Esophagus squamous epithelium (tissue), 5 donors: ENCODE data around the gene MCOLN1. TPM values are rescaled to one million over a fixed set of nuclear protein-coding genes. Genes with fewer than 3 reads are reported as not detected.

Source experiments
- DNase-seq: peaks from one replicate; lab custom pipeline; 2025; lab: John Stamatoyannopoulos, UW
- H3K27ac ChIP-seq, 4 donors: fragments of 200-600 bp; sonication (generic); one replicate each; pipeline ENCODE4 v1.5.1; 2016 to 2019; ENCODE audit warnings: mild to moderate bottlenecking in 1 of 4
- H3K27me3 ChIP-seq, 4 donors: fragments of 200-600 bp; sonication (generic); 1 replicate in 3 of 4; 2 replicates in 1 of 4; pipeline versions ENCODE4 v1.5.1 to v1.6.0; 2017 to 2021; ENCODE audit warnings: antibody characterized with exemption in 1 of 4
- H3K36me3 ChIP-seq, 3 donors: fragments of 200-600 bp; sonication (generic); one replicate each; pipeline ENCODE4 v1.5.1; 2016 to 2019
- H3K4me1 ChIP-seq, 3 donors: fragments of 200-600 bp; sonication (generic); one replicate each; pipeline ENCODE4 v1.5.1; 2017 to 2019
- H3K4me3 ChIP-seq, 4 donors: fragments of 200-600 bp; sonication (generic); 1 replicate in 3 of 4; 2 replicates in 1 of 4; pipeline ENCODE4 v1.5.1; 2016 to 2019; ENCODE audit warnings: mild to moderate bottlenecking in 2 of 4, moderate library complexity in 1 of 4
- H3K9me3 ChIP-seq, 3 donors: fragments of 200-600 bp; sonication (generic); one replicate each; pipeline ENCODE4 v1.5.1; 2016 to 2019
- CTCF ChIP-seq, 6 experiments: fragments of 450-650 bp in 4 of 6; fragments of 200-600 bp in 2 of 6; sonication (generic) in 2 of 6; IDR thresholded peaks; one replicate each; pipeline ENCODE4 v1.5.1; 2016 to 2019; ENCODE audit warnings: antibody characterized with exemption in 6 of 6, mild to moderate bottlenecking in 4 of 6, moderate library complexity in 4 of 6
- POLR2A ChIP-seq, 4 donors: fragments of 450-650 bp; IDR thresholded peaks; one replicate each; pipeline ENCODE4 v1.6.1; 2017; ENCODE audit warnings: antibody characterized with exemption in 4 of 4, mild to moderate bottlenecking in 4 of 4, moderate library complexity in 3 of 4
- WGBS, 2 donors: methylation state at CpG; one replicate each; pipeline ENCODE4 v1.1.5; 2018; 5-methylcytosine and 5-hydroxymethylcytosine counted together
- intact Hi-C: fragments of 100-400 bp; cut with DNase I; formaldehyde crosslinking; loops from one replicate; pipeline ENCODE4 v1.15.0; 2022
- small RNA-seq, 4 donors: library from RNA; depleted of rRNA; stranded (forward); fragments of <200 nt; gene quantifications; one replicate each; pipeline ENCODE3, GENCODE V24; 2016
- total RNA-seq, 4 donors: library from RNA; depleted of rRNA; stranded (reverse); fragments of >200 nt; gene quantifications; one replicate each; pipeline ENCODE4 v1.1.0, GENCODE V29; 2016
- donor health status: DM: yes; HTN: yes; CAD: no.

MCOLN1 gene
- total RNA-seq, 4 donors from 2014 or later, result 5.7 to 13.9 (median 7.8) TPM

- Histone ChIP-seq H3K27ac (no peak overlapping the region), H3K27me3 (peaks cover 0 to 11% (median 0%) of the 10 kb centered on the region in 4 donors), H3K9me3 (no peaks in the 10 kb centered on the region), H3K36me3 (no peaks in the 10 kb centered on the region), H3K4me3 (no peak overlapping the region), H3K4me1 (peaks cover 0 to 11% (median 0%) of the 10 kb centered on the region in 3 donors)
- no peak for DNase-seq
- intact Hi-C loops, result no loop called here
- TF ChIP-seq POLR2A (IDR thresholded peaks at IDR 0.05) (no peak), CTCF (IDR thresholded peaks at IDR 0.05) (no peak)
- 35% methylated on average over 10 to 11 of the region's 11 CpGs for WGBS, 2 donors
These were observed 60.0 kb downstream of the MCOLN1 start for GRCh38 chr19:7582446-7582845.

Small RNA genes within 50 kb of the gene (small RNA-seq; reads per million reads assigned to genes)
- gene AC008878.2, result 0 reads per million in 4 donors

Other genes starting within 250 kb of the MCOLN1 start
- 10 to 100 TPM in 3 of 4 donors, 1 to 10 TPM in 1; 4.9 to 33.4 (median 10.8) TPM for gene INSR, start 228.2 kb upstream of the MCOLN1 start, total RNA-seq
- gene ARHGEF18, start 173.7 kb upstream of the MCOLN1 start, total RNA-seq, result 10 to 100 TPM; 24.2 to 42.0 (median 28.7) TPM
- gene PEX11G, start 33.6 kb upstream of the MCOLN1 start, total RNA-seq, result 1 to 10 TPM; 1.1 to 6.7 (median 4.1) TPM
- 10 to 100 TPM in 3 of 4 donors, 1 to 10 TPM in 1; 3.8 to 42.2 (median 19.5) TPM for gene ZNF358, start 6.5 kb upstream of the MCOLN1 start, total RNA-seq
- gene PNPLA6, start 13.1 kb downstream of the MCOLN1 start, total RNA-seq, result 10 to 100 TPM; 39.7 to 74.1 (median 50.1) TPM
- gene CAMSAP3, start 73.2 kb downstream of the MCOLN1 start, total RNA-seq, result 10 to 100 TPM in 2 of 4 donors, 1 to 10 TPM in 2; 9.3 to 45.5 (median 14.1) TPM
- gene XAB2, start 106.9 kb downstream of the MCOLN1 start, total RNA-seq, result 10 to 100 TPM; 20.3 to 34.1 (median 27.8) TPM
- gene PET100, start 107.2 kb downstream of the MCOLN1 start, total RNA-seq, result 10 to 100 TPM; 22.9 to 43.1 (median 25.7) TPM
- gene PCP2, start 111.1 kb downstream of the MCOLN1 start, total RNA-seq, result under 1 TPM in 2 of 4 donors, not detected in 2; 0.53 to 0.57 TPM
- 10 to 100 TPM; 44.7 to 76.6 (median 55.2) TPM for gene STXBP2, start 114.5 kb downstream of the MCOLN1 start, total RNA-seq
- 10 to 100 TPM in 1 of 4 donors, not detected in 3; 28.1 TPM for gene RETN, start 146.4 kb downstream of the MCOLN1 start, total RNA-seq
- under 1 TPM in 2 of 4 donors, not detected in 2; 0.29 to 0.97 TPM for gene MCEMP1, start 154.5 kb downstream of the MCOLN1 start, total RNA-seq
- gene TRAPPC5, start 158.2 kb downstream of the MCOLN1 start, total RNA-seq, result 10 to 100 TPM; 52.3 to 91.5 (median 77.4) TPM
- not detected for gene FCER2, start 179.5 kb downstream of the MCOLN1 start, total RNA-seq
- 1 to 10 TPM in 2 of 4 donors, under 1 TPM in 1, not detected in 1; 0.18 to 3.2 (median 1.1) TPM for gene CLEC4G, start 209.5 kb downstream of the MCOLN1 start, total RNA-seq
- 1 to 10 TPM in 2 of 4 donors, under 1 TPM in 1, not detected in 1; 0.40 to 4.9 (median 4.0) TPM for gene CD209, start 224.9 kb downstream of the MCOLN1 start, total RNA-seq
- not detected for gene CLEC4M, start 240.6 kb downstream of the MCOLN1 start, total RNA-seq